ENCODE data around the gene IFNGR2.

IFNGR2 gene

DNA sequence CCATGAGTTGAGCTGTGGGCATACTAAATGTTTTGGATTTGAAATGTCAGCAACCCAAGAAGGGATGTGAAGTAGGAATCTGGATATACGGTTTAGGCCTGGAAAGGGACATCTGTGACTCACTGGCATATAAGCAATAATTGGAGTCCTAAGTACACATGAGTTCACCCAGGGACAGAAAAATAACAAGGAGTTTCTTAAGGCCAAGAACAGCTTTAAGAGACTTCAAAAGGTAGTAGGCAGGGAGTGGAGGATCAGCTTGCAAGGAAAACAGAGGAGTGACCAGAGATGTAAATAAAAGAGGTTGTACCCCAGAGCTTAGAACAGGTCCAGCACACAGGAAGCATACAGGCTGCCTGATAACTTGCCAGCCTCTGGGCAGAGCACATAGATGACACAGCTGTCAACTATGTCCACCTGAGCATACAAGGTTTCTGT is 48.4 kb downstream of the IFNGR2 start (continued):
- TF ChIP-seq ZC3H10 (CRISPR knock-in tag; IDR thresholded peaks at IDR 0.05) (no peak), PPARA (CRISPR knock-in tag; IDR thresholded peaks at IDR 0.05; ENCODE audit: borderline replicate concordance) (no peak), TCF4 (CRISPR knock-in tag; IDR thresholded peaks at IDR 0.05; ENCODE audit: borderline replicate concordance) (no peak), RARB (CRISPR knock-in tag; IDR thresholded peaks at IDR 0.05) (no peak)

DNA sequence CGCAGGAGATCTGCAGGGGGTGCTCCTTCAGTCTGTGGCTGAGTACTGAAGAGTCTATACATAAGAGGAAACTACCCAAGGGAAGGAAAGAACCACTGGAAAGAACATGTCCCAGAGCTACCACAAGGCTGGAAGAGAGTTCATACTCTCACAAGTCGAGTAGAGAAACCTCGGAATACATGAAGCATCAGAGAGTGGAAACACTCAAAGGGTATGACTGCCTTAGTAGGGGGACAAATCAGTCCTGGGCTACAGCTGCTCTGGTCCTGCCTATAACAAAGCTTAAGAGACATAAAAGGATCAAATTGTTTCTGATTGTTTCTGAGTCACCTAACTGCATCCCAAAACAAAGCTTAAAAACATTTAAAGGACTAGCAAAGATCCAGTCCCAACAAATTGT is 49.1 kb downstream of the IFNGR2 start:
- no peak for ATAC-seq
- TF ChIP-seq ZNF565 (CRISPR knock-in tag; conservative IDR thresholded peaks at IDR 0.05; ENCODE audit: low read depth) = no peak
- TF ChIP-seq ESRRG (CRISPR knock-in tag; IDR thresholded peaks at IDR 0.05) = no peak
- TF ChIP-seq SNAI2 (CRISPR knock-in tag; IDR thresholded peaks at IDR 0.05) = no peak
- no peak for TF ChIP-seq ZFP30 (CRISPR knock-in tag; IDR thresholded peaks at IDR 0.05)
- no peak for TF ChIP-seq RARB (CRISPR knock-in tag; IDR thresholded peaks at IDR 0.05)
- no peak for TF ChIP-seq OSR1 (CRISPR knock-in tag; IDR thresholded peaks at IDR 0.05)
- no peak for TF ChIP-seq ZFP3 (CRISPR knock-in tag; IDR thresholded peaks at IDR 0.05)
- TF ChIP-seq, protein P1, sequence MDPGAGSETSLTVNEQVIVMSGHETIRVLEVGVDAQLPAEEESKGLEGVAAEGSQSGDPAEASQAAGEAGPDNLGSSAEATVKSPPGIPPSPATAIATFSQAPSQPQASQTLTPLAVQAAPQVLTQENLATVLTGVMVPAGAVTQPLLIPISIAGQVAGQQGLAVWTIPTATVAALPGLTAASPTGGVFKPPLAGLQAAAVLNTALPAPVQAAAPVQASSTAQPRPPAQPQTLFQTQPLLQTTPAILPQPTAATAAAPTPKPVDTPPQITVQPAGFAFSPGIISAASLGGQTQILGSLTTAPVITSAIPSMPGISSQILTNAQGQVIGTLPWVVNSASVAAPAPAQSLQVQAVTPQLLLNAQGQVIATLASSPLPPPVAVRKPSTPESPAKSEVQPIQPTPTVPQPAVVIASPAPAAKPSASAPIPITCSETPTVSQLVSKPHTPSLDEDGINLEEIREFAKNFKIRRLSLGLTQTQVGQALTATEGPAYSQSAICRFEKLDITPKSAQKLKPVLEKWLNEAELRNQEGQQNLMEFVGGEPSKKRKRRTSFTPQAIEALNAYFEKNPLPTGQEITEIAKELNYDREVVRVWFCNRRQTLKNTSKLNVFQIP (CRISPR knock-in tag; IDR thresholded peaks at IDR 0.05; ENCODE audit: borderline replicate concordance, low read depth) = no peak
- TF ChIP-seq CSDC2 (CRISPR knock-in tag; IDR thresholded peaks at IDR 0.05) = no peak
- no peak for TF ChIP-seq ARNTL (CRISPR knock-in tag; IDR thresholded peaks at IDR 0.05; ENCODE audit: borderline replicate concordance, low read depth)
- no peak for TF ChIP-seq BACH2 (CRISPR knock-in tag; IDR thresholded peaks at IDR 0.05; ENCODE audit: borderline replicate concordance)
- TF ChIP-seq PPARA (CRISPR knock-in tag; IDR thresholded peaks at IDR 0.05; ENCODE audit: borderline replicate concordance) = no peak
- TF ChIP-seq ZC3H10 (CRISPR knock-in tag; IDR thresholded peaks at IDR 0.05) = no peak
- no peak for TF ChIP-seq TSHZ2 (CRISPR knock-in tag; IDR thresholded peaks at IDR 0.05)
- TF ChIP-seq ZNF70 (CRISPR knock-in tag; IDR thresholded peaks at IDR 0.05) = no peak

DNA sequence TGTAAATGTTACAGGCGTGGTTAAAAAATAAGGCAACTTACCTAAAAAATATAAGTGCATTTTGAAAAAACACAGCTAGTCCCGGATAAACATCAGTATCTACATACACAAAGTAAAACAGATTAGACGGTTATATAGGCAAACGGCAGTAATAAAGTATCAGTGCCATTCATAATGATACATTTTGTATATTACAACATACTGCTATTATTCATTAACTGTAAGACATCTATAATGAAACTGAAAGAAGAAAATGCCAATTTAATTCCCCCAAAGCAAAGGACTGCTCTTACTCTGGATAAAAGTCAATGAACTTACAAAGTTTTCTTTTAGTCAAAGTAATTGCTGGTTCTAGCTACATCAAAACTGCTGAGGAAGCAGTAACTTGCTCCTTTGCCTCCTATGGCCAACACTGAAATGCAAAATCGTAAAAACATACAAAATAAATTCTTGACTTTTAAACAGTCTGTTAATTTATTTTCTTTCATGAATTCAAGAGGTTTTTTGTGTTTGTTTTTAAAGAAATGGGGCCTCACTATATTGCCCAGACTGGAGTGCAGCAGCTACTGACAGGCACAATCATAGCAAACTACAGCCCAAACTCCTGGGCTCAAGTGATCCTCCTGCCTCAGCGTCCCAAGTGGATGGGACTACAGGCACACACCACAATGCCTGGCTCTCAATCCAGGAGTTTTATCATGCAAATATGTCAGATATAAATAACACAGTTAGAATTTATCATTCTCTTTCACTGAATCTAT is 52.7 kb downstream of the IFNGR2 start:
- ATAC-seq = no peak

More for the DNA sequence above, 52.7 kb downstream of the IFNGR2 start:
- TF ChIP-seq ZFP3 (CRISPR knock-in tag; IDR thresholded peaks at IDR 0.05) (no peak), ZNF565 (CRISPR knock-in tag; conservative IDR thresholded peaks at IDR 0.05; ENCODE audit: low read depth) (no peak), BACH2 (CRISPR knock-in tag; IDR thresholded peaks at IDR 0.05; ENCODE audit: borderline replicate concordance) (no peak), ZNF8 (CRISPR knock-in tag; IDR thresholded peaks at IDR 0.05) (no peak), TCF4 (CRISPR knock-in tag; IDR thresholded peaks at IDR 0.05; ENCODE audit: borderline replicate concordance) (no peak), SNAI2 (CRISPR knock-in tag; IDR thresholded peaks at IDR 0.05) (no peak), ESRRG (CRISPR knock-in tag; IDR thresholded peaks at IDR 0.05) (no peak), PPARA (CRISPR knock-in tag; IDR thresholded peaks at IDR 0.05; ENCODE audit: borderline replicate concordance) (no peak), CSDC2 (CRISPR knock-in tag; IDR thresholded peaks at IDR 0.05) (no peak), GLIS3 (CRISPR knock-in tag; IDR thresholded peaks at IDR 0.05) (no peak), TSHZ2 (CRISPR knock-in tag; IDR thresholded peaks at IDR 0.05) (no peak), ZFP30 (CRISPR knock-in tag; IDR thresholded peaks at IDR 0.05) (no peak)
- TF ChIP-seq, protein P1 (CRISPR knock-in tag; IDR thresholded peaks at IDR 0.05; ENCODE audit: borderline replicate concordance, low read depth) = no peak
- TF ChIP-seq, protein P2, sequence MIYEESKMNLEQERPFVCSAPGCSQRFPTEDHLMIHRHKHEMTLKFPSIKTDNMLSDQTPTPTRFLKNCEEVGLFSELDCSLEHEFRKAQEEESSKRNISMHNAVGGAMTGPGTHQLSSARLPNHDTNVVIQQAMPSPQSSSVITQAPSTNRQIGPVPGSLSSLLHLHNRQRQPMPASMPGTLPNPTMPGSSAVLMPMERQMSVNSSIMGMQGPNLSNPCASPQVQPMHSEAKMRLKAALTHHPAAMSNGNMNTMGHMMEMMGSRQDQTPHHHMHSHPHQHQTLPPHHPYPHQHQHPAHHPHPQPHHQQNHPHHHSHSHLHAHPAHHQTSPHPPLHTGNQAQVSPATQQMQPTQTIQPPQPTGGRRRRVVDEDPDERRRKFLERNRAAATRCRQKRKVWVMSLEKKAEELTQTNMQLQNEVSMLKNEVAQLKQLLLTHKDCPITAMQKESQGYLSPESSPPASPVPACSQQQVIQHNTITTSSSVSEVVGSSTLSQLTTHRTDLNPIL (CRISPR knock-in tag; IDR thresholded peaks at IDR 0.05; ENCODE audit: low read depth) = no peak
